SK-N-SH (cell line): Measurements from ENCODE around the gene CNGA1. TPM values are rescaled to one million over a fixed set of nuclear protein-coding genes. Genes with fewer than 3 reads are reported as not detected.
A peak's percentile ranks its signal among the peaks of the same experiment; 100 is the strongest.

Experiments used
- CHD2 ChIP-seq: fragments of 150-350 bp; IDR thresholded peaks from 2 replicates; pipeline ENCODE4 v1.6.1; 2018; ENCODE audit warnings: low read length; ENCODE audit not compliant: partially characterized antibody
- CTCF ChIP-seq: fragments of 200-600 bp; sonication (generic); IDR thresholded peaks from 2 replicates; pipeline ENCODE4 v1.6.1; 2017; ENCODE audit warnings: antibody characterized with exemption, mild to moderate bottlenecking, moderate library complexity
- EP300 ChIP-seq, 2 experiments: IDR thresholded peaks; 2 replicates each; pipeline versions ENCODE4 v1.4.0 to v1.6.1; 2012; ENCODE audit warnings: borderline replicate concordance in 1 of 2, low read depth in 1 of 2, low read length in 1 of 2
- EZH2phosphoT487 ChIP-seq: fragments of 200-600 bp; sonication (generic); IDR thresholded peaks from 2 replicates; pipeline ENCODE4 v1.6.1; 2017; ENCODE audit warnings: low read depth, mixed run types, mild to moderate bottlenecking, antibody characterized with exemption, moderate library complexity, borderline replicate concordance
- FOSL2 ChIP-seq: IDR thresholded peaks from 2 replicates; pipeline ENCODE4 v1.4.0; 2012; ENCODE audit warnings: low read depth, mild to moderate bottlenecking, moderate library complexity, borderline replicate concordance
- FOXJ3 ChIP-seq: sonication (generic); formaldehyde crosslinking; IDR thresholded peaks from 2 replicates; pipeline ENCODE4 v1.5.1; 2020; ENCODE audit warnings: mild to moderate bottlenecking, missing genetic modification reagents
- FOXM1 ChIP-seq: IDR thresholded peaks from 2 replicates; pipeline ENCODE4 v1.4.0; 2012; ENCODE audit warnings: low read depth, mild to moderate bottlenecking
- GABPA ChIP-seq: IDR thresholded peaks from 2 replicates; pipeline ENCODE4 v1.4.0; 2012; ENCODE audit warnings: low read depth, mild to moderate bottlenecking
- GATA2 ChIP-seq: sonication (generic); formaldehyde crosslinking; IDR thresholded peaks from 2 replicates; pipeline ENCODE4 v1.5.0; 2020; ENCODE audit warnings: mild to moderate bottlenecking, missing genetic modification reagents
- IRF3 ChIP-seq: fragments of 150-350 bp; IDR thresholded peaks from 2 replicates; pipeline ENCODE4 v1.6.1; 2016; ENCODE audit warnings: mild to moderate bottlenecking, low read depth, low read length
- JUND ChIP-seq: IDR thresholded peaks from 2 replicates; pipeline ENCODE4 v1.4.0; 2012
- MAX ChIP-seq: IDR thresholded peaks from 2 replicates; pipeline ENCODE4 v1.4.0; 2012; ENCODE audit warnings: low read depth
- MEF2A ChIP-seq: IDR thresholded peaks from 2 replicates; pipeline ENCODE4 v1.4.0; 2012; ENCODE audit warnings: low read depth, borderline replicate concordance
- MXI1 ChIP-seq: IDR thresholded peaks from 2 replicates; pipeline ENCODE4 v1.6.1; 2012; ENCODE audit warnings: mild to moderate bottlenecking, low read depth, low read length, improper control_type of control experiment
- NRF1 ChIP-seq: IDR thresholded peaks from 2 replicates; pipeline ENCODE4 v1.6.1; 2012; ENCODE audit warnings: low read depth, mild to moderate bottlenecking, low read length
- PBX3 ChIP-seq: IDR thresholded peaks from 2 replicates; pipeline ENCODE4; 2012
- POLR2AphosphoS5 ChIP-seq: IDR thresholded peaks from 2 replicates; pipeline ENCODE4 v1.6.1; 2012; ENCODE audit warnings: low read depth, low read length
- RAD21 ChIP-seq: IDR thresholded peaks from 2 replicates; pipeline ENCODE4 v1.6.1; 2012; ENCODE audit warnings: mild to moderate bottlenecking, low read length
- RXRA ChIP-seq: IDR thresholded peaks from 2 replicates; pipeline ENCODE4 v1.4.0; 2012; ENCODE audit warnings: low read depth, mild to moderate bottlenecking, borderline replicate concordance
- SIN3A ChIP-seq: IDR thresholded peaks from 2 replicates; pipeline ENCODE4 v1.6.1; 2012; ENCODE audit warnings: low read depth, mild to moderate bottlenecking, low read length, moderate library complexity, borderline replicate concordance
- TAF1 ChIP-seq: IDR thresholded peaks from 2 replicates; pipeline ENCODE4 v1.6.1; 2012; ENCODE audit warnings: low read depth, mild to moderate bottlenecking, low read length, moderate library complexity, borderline replicate concordance
- TCF12 ChIP-seq: IDR thresholded peaks from 2 replicates; pipeline ENCODE4 v1.4.0; 2012
- USF1 ChIP-seq: IDR thresholded peaks from 2 replicates; pipeline ENCODE4 v1.4.0; 2012; ENCODE audit warnings: low read depth, borderline replicate concordance
- YY1 ChIP-seq: IDR thresholded peaks from 2 replicates; pipeline ENCODE4 v1.4.0; 2012; ENCODE audit warnings: low read depth, mild to moderate bottlenecking
- ZBTB33 ChIP-seq: IDR thresholded peaks from 2 replicates; pipeline ENCODE4 v1.4.0; 2012; ENCODE audit warnings: low read depth, borderline replicate concordance
- polyA plus RNA-seq, 3 experiments: library from polyadenylated mRNA; depleted of rRNA; stranded (reverse); fragments of >200 nt; gene quantifications; 2 replicates each; pipeline ENCODE4 v1.2.3, GENCODE V29; 2012

The CNGA1 gene
- polyA plus RNA-seq, 1 of the 3 experiments (the other 2 are of a cell fraction) = 0.23 TPM

GRCh38 chr4:47914220-47914925 lies 102.1 kb downstream of the CNGA1 start, which contains the start of gene NFXL1 (continued):
- TF ChIP-seq SIN3A = no peak
- no peak for TF ChIP-seq RAD21
- no peak for TF ChIP-seq RXRA
- TF ChIP-seq YY1 = 0 out of 2 replicates have a peak, but pooled peaks have one; percentile 14
- no peak for TF ChIP-seq FOXJ3 (CRISPR knock-in tag)
- no peak for TF ChIP-seq FOSL2
- TF ChIP-seq GATA2 (CRISPR knock-in tag) = no peak
- TF ChIP-seq EP300 (IDR thresholded peaks at IDR 0.05; ENCODE audit: borderline replicate concordance in 1 of 2, low read depth in 1 of 2, low read length in 1 of 2) = no peak
- peak; percentile 84 for TF ChIP-seq NRF1
- TF ChIP-seq GABPA = peak; percentile 89
- TF ChIP-seq MAX = peak; percentile 84; the same call in 1 of the 2 replicates
- peak; percentile 92 for TF ChIP-seq CHD2
- TF ChIP-seq JUND = no peak
- TF ChIP-seq MEF2A = no peak
- no peak for TF ChIP-seq PBX3
- peak; percentile 94 for TF ChIP-seq POLR2AphosphoS5
- no peak for TF ChIP-seq CTCF
- peak; percentile 93 for TF ChIP-seq MXI1
- TF ChIP-seq TAF1 = peak; percentile 89
- no peak for TF ChIP-seq TCF12
- no peak for TF ChIP-seq FOXM1
- peak; percentile 52; the same call in 1 of the 2 replicates for TF ChIP-seq USF1
- TF ChIP-seq IRF3 = no peak
- TF ChIP-seq EZH2phosphoT487 = no peak
- no peak for TF ChIP-seq ZBTB33
